ENCODE data around the gene NCAM1.

NCAM1 gene

DNA sequence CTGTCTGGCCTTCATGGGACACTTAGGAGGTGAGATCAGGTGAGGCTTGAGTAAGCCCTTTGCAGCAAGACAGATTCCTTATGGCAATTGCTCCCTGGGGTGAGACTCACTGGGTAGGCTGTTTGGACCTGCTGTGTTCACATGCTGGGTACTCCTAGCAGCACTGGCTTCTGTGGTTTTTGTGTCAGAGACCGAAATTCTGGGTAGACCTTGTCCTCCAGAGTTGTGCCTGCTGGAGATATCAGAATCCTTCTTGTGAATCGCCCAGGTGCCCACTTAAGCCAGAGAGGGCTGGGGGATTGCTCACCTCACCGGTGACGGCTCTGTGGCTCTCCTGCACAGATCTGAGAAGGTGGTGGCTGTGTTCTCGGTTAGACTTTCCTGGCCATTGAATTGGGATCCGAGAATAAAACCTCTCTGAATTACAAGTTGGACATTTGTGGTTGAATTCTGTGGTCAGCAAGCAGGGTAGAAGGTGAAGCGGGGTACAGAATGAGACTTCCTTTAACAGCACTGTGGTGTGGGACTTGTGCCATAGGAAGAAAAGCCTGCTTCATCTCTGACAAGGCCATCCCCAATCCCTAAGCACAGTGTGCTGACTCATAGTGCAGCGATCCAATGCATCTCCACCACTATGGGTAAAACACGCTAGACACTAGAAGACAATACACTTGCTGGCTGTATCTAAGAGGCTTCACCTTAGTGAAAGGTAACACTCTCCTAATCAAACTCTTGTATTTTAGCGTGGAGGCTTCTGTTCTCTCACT, 300.7 kb downstream of the NCAM1 start:
- no peaks in the 10 kb centered on the region for H3K4me1 Mint-ChIP-seq
- no peaks in the 10 kb centered on the region for H3K9me3 Mint-ChIP-seq
- H3K4me3 Mint-ChIP-seq = no peak overlapping the region
- H3K27me3 Mint-ChIP-seq = peaks cover 2% of the 10 kb centered on the region
- H3K27ac Mint-ChIP-seq = no peak overlapping the region
- no peaks in the 10 kb centered on the region for H3K36me3 Mint-ChIP-seq

- Mint-ChIP-seq H3K9me3 (no peaks in the 10 kb centered on the region), H3K4me3 (no peak overlapping the region), H3K27ac (no peak overlapping the region), H3K36me3 (no peaks in the 10 kb centered on the region), H3K27me3 (peaks cover 2% of the 10 kb centered on the region), H3K4me1 (no peaks in the 10 kb centered on the region)
Measured at GRCh38 chr11:113262594-113262993, 301.4 kb downstream of the NCAM1 start.

- no peak overlapping the region for H3K4me3 Mint-ChIP-seq
- H3K27ac Mint-ChIP-seq = no peak overlapping the region
- peaks cover 2% of the 10 kb centered on the region for H3K27me3 Mint-ChIP-seq
- no peaks in the 10 kb centered on the region for H3K36me3 Mint-ChIP-seq
- H3K4me1 Mint-ChIP-seq = no peaks in the 10 kb centered on the region
- no peaks in the 10 kb centered on the region for H3K9me3 Mint-ChIP-seq
Measured at GRCh38 chr11:113263458-113264259, 302.4 kb downstream of the NCAM1 start.

GRCh38 chr11:113265362-113265761, 304.1 kb downstream of the NCAM1 start:
- peaks cover 2% of the 10 kb centered on the region for H3K27me3 Mint-ChIP-seq
- no peak overlapping the region for H3K27ac Mint-ChIP-seq
- no peaks in the 10 kb centered on the region for H3K9me3 Mint-ChIP-seq
- H3K36me3 Mint-ChIP-seq = no peaks in the 10 kb centered on the region
- H3K4me1 Mint-ChIP-seq = no peaks in the 10 kb centered on the region
- no peak overlapping the region for H3K4me3 Mint-ChIP-seq

DNA sequence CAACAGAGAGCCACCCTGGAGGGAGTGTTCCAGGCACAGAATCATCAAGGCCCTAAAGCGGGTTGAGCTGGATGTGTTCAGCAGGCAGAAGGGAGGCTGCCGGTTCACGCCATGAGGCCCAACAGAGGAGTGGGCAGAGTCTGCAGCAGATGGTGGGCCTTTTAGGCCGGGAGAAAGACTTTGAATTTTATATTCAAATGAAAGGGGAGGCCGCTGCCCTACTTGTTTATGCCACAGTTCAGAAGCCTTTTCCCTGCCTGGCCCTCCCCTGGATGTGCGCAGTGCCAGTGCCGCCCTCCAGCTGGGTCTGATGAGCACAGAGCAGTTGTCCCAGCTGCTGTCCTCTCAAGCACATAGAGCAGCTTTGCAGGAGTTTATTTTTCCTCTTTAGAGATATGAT, 306.3 kb downstream of the NCAM1 start:
- Mint-ChIP-seq H3K36me3 (no peaks in the 10 kb centered on the region), H3K4me3 (no peak overlapping the region), H3K9me3 (no peaks in the 10 kb centered on the region), H3K4me1 (no peaks in the 10 kb centered on the region), H3K27me3 (peaks cover 2% of the 10 kb centered on the region), H3K27ac (no peak overlapping the region)

GRCh38 chr11:113269096-113269495, 307.9 kb downstream of the NCAM1 start:
- no peak overlapping the region for H3K27ac Mint-ChIP-seq
- no peaks in the 10 kb centered on the region for H3K9me3 Mint-ChIP-seq
- no peak overlapping the region for H3K4me3 Mint-ChIP-seq
- H3K4me1 Mint-ChIP-seq = no peaks in the 10 kb centered on the region
- H3K27me3 Mint-ChIP-seq = peaks cover 2% of the 10 kb centered on the region
- no peaks in the 10 kb centered on the region for H3K36me3 Mint-ChIP-seq

DNA sequence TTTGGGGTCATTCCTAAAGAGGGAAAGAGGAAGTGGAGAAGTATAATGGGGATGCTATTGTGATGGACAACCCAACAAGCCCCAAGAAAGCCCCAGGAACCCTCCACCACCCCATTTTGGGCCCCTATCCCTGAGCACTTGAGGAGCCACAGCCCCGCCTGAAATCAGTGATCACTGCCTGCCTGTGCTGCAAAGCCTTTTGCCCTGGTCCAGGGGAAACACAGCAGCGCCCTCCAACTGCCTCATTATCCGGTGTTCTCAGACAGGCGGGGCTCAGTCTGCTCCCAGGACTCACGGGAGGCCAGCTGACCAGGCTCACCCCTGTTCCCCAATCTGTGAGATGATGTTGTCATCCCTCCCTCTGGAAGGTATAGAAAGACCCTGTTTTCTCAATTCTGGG, 308.4 kb downstream of the NCAM1 start:
- H3K36me3 Mint-ChIP-seq = no peaks in the 10 kb centered on the region
- H3K27me3 Mint-ChIP-seq = peaks cover 2% of the 10 kb centered on the region
- no peaks in the 10 kb centered on the region for H3K9me3 Mint-ChIP-seq

GRCh38 chr11:113270080-113270479, 308.9 kb downstream of the NCAM1 start:
- Mint-ChIP-seq H3K9me3 (no peaks in the 10 kb centered on the region), H3K27me3 (peaks cover 2% of the 10 kb centered on the region), H3K4me3 (no peak overlapping the region), H3K36me3 (no peaks in the 10 kb centered on the region), H3K27ac (no peak overlapping the region), H3K4me1 (no peaks in the 10 kb centered on the region)

More for the DNA sequence above, 308.4 kb downstream of the NCAM1 start:
- Mint-ChIP-seq H3K4me3 (no peak overlapping the region), H3K27ac (no peak overlapping the region), H3K4me1 (no peaks in the 10 kb centered on the region)

- Mint-ChIP-seq H3K27ac (no peak overlapping the region), H3K9me3 (no peaks in the 10 kb centered on the region), H3K4me3 (no peak overlapping the region), H3K27me3 (no peaks in the 10 kb centered on the region), H3K4me1 (no peaks in the 10 kb centered on the region), H3K36me3 (no peaks in the 10 kb centered on the region)
Measured at GRCh38 chr11:113271551-113272245, 310.5 kb downstream of the NCAM1 start.

DNA sequence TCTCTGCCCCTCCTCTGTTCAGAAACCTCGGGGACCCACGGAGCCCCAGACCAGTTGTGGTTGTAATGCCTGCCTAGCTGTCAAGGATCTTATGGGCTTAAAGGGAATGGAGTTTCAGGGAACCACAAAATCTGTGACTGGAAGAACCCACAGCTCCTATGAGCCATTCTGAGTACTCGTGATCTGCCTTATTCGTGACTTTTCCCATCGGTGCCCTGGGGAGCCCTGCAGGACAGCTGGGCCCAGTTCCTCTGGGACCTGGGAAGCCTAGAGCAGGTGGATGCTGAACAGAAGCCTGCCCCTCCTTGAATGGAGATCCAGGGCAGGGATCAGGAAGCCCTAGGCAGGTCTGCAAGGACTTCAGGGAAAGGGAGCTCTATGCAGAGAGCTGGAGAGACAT, 311.1 kb downstream of the NCAM1 start:
- no peaks in the 10 kb centered on the region for H3K9me3 Mint-ChIP-seq
- H3K27ac Mint-ChIP-seq = no peak overlapping the region
- H3K36me3 Mint-ChIP-seq = no peaks in the 10 kb centered on the region
- H3K4me3 Mint-ChIP-seq = no peak overlapping the region
- no peaks in the 10 kb centered on the region for H3K27me3 Mint-ChIP-seq
- no peaks in the 10 kb centered on the region for H3K4me1 Mint-ChIP-seq

DNA sequence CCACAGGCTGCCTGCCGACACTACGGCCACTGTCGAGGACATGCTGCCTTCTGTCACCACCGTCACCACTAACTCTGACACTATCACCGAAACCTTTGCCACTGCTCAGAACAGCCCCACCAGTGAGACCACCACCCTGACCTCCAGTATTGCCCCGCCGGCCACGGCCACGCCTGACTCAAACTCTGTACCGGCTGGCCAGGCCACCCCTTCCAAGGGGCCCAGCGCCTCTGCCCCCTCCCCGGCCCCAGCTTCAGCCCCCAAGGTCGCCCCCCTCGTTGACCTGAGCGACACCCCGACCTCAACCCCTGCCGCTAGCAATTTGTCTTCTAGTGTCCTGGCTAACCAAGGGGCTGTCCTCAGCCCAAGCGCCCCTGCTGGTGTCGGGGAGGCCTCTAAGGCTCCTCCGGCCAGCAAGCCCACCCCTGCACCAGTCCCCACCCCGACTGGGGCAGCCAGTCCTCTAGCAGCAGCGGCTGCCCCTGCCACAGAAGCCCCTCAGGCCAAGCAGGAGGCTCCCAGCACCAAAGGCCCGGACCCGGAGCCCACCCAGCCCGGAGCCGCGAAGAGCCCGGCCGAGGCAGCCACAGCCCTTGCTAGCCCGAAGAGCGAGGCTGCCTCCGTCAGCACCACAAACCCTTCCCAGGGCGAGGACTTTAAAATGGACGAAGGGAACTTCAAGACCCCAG, 311.9 kb downstream of the NCAM1 start:
- H3K4me3 Mint-ChIP-seq = no peak overlapping the region
- H3K4me1 Mint-ChIP-seq = no peaks in the 10 kb centered on the region
- no peaks in the 10 kb centered on the region for H3K9me3 Mint-ChIP-seq
- H3K36me3 Mint-ChIP-seq = no peaks in the 10 kb centered on the region
- H3K27ac Mint-ChIP-seq = no peak overlapping the region
- no peaks in the 10 kb centered on the region for H3K27me3 Mint-ChIP-seq

DNA sequence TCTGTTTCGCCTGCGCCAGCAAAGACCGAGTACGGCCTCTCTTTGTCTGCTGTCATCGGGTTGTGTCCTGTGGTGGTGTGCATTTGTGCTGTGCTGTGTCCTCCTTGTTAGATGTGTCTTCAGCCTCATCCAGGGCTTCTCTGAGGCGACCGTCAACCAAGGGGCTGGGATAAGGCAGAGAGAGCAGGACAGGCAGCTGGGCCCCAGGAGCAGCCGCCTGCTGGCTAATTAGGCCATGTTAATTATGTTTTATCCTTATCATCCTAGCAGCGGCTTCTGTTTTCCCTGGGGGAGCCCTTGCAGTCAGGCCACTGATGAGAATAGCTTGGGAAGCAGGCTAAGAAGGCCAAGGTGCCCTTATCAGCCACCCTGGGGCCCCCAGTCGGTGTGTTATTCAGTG, 312.5 kb downstream of the NCAM1 start:
- no peaks in the 10 kb centered on the region for H3K4me1 Mint-ChIP-seq
- no peaks in the 10 kb centered on the region for H3K27me3 Mint-ChIP-seq
- no peaks in the 10 kb centered on the region for H3K9me3 Mint-ChIP-seq
- H3K36me3 Mint-ChIP-seq = no peaks in the 10 kb centered on the region
- H3K27ac Mint-ChIP-seq = no peak overlapping the region
- no peak overlapping the region for H3K4me3 Mint-ChIP-seq

DNA sequence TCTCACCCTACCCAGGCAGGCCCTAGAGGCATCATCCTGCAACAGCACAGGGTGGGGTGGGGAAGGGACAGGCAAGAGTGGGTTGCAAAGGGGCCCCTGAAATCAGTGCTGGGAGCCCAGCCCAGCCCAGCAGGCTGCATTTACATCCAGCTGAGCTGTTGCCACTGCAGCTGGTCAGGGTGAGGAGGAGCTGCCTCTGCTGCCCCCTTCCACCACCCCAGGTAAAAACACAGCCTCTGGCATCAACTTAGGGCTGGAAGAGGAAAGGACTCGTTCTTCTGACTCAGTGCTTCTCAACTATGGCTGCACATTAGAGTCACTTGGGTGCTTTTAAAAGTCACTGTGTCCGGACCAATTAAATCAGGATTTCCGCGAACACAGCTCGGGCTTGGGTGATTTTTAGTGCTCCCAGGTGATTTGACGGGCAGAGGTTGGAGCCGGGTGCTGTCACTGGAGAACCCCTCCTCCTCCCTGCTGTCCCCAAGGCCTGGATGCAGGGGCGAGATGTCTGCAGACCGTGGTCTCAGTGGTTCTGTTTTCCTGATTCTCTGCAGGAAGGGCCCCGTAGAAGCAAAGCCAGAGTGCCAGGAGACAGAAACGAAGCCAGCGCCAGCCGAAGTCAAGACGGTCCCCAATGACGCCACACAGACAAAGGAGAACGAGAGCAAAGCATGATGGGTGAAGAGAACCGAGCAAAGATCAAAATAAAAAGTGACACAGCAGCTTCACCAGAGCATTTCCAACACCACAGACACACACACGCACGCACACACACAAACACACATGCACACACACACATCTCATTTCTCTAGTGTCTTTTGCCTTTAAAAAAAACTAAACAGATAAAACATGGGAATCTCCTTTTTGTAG, 313.7 kb downstream of the NCAM1 start:
- H3K27me3 Mint-ChIP-seq = no peaks in the 10 kb centered on the region
- no peaks in the 10 kb centered on the region for H3K4me1 Mint-ChIP-seq
- H3K36me3 Mint-ChIP-seq = no peaks in the 10 kb centered on the region
- no peak overlapping the region for H3K4me3 Mint-ChIP-seq
- no peaks in the 10 kb centered on the region for H3K9me3 Mint-ChIP-seq
- H3K27ac Mint-ChIP-seq = no peak overlapping the region

DNA sequence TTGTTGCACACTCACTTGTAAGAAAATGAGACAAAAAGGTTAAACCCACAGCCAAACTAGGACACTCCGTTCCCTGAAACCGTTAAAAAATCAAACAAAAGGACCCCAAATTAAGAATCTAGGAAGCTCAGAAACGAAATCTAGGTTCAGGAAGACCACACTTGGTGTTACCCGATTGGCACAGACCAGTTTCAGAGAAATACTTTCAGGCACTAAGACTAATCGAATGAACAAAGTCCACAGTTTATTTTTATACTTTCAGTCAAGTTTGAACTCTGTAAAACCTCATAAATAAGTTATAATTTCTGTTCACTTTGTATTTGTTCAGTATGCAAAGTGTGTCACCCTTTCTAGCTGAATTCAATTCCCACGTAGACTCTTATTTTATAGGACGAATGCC, 314.4 kb downstream of the NCAM1 start:
- Mint-ChIP-seq H3K9me3 (no peaks in the 10 kb centered on the region), H3K27me3 (no peaks in the 10 kb centered on the region), H3K27ac (no peak overlapping the region), H3K4me3 (no peak overlapping the region), H3K36me3 (no peaks in the 10 kb centered on the region), H3K4me1 (no peaks in the 10 kb centered on the region)

DNA sequence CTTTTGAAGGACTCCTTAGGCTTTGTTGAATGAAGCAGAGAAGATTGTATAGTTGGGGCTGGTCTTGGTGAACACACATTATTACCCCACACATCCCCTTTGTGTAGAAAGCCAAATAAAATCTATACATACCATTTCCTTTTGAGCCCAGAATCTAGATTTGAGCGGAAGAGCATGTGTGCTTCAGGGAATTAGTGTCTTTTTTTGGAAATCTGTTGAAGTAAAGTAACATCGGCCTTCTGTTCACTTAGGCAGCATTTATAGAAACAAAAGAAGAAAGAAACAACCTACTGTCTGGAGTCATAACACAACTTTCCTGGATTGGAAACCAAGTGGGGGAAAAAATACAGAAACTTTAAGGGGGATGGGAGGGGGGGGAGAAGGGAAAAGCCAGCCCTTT, 315.2 kb downstream of the NCAM1 start:
- H3K9me3 Mint-ChIP-seq = no peaks in the 10 kb centered on the region
- H3K36me3 Mint-ChIP-seq = no peaks in the 10 kb centered on the region
- H3K4me1 Mint-ChIP-seq = no peaks in the 10 kb centered on the region
- no peaks in the 10 kb centered on the region for H3K27me3 Mint-ChIP-seq
- H3K4me3 Mint-ChIP-seq = no peak overlapping the region
- no peak overlapping the region for H3K27ac Mint-ChIP-seq

Measured in activated naive CD4-positive, alpha-beta T cell treated with anti-CD3 and anti-CD28 coated beads, Interleukin-2, amount 50 U/mL, for 24 hours (primary cell).